ENCODE results near the gene CATSPERD.
"Not testable (repeated sequence)": the region's sequence is repeated elsewhere in the genome, so short reads cannot be mapped to it uniquely, and the experiment has no call there.

CATSPERD gene

DNA sequence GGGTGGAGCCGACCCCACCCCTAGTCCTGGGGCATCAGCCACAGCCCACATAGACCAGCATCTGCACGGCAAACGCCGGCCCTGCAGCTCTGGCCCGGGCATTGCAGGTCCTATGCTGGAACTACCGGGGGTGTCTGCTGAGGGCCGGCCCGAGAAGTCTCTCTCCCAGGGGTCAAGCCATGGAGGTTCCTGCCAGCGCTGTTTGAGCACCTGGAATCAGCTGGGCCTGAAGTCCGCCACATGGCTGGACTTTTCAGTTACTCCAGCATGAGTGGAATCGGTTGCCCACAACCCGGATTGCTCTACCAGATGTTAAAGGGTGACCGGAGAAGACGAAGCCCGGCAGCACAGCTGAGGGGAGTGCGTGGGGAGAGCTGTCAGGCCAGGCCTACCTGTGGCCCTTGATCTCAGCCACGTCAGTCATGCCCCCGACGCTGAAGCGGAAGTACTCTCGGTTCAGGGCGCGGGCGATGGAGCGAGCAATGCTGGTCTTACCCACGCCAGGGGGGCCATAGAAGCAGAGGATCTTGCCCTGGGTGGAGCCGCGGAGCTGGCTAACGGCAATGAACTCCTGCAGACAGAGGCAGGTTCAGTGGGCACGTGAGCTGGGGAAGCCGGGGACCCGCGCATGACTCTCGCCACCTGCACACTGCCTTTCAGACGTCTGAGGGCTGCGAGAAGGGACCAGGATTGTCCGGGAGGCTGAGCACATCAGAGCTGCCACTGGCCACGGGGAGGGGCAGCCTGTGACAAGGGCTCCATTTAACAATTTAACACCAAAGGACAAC is 21.6 kb upstream of the CATSPERD start:
- DNase-seq (ENCODE audit: low read depth): no peak

DNA sequence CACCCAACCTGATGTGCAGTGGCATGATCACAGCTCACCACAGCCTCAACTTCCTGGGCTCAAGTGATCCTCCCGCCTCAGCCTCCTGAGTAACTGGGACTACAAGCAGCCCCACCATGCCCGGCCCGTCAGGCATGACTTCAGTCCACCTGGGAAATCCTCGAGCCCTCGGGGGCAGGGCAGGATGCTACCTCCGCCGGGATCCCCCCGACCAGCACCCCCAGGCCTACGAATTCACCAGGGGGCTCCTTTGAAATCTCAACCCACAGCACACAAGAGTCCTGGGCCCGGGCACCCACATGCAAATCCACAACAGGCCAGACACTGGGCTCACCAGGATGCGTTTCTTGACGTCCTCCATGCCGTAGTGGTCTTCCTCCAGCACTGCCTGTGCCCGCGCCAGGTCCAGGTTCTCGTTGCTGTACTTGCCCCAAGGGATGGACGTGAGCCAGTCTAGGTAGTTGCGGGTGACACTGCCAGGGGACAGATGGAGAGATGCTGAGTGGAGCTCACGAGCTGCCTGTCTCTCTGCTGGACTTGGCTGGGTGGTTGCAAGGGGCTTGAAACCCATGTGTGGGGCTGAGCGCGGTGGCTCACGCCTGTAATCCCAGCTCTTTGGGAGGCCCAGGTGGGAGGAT is 19.9 kb upstream of the CATSPERD start:
- no peak for DNase-seq (ENCODE audit: low read depth)

DNA sequence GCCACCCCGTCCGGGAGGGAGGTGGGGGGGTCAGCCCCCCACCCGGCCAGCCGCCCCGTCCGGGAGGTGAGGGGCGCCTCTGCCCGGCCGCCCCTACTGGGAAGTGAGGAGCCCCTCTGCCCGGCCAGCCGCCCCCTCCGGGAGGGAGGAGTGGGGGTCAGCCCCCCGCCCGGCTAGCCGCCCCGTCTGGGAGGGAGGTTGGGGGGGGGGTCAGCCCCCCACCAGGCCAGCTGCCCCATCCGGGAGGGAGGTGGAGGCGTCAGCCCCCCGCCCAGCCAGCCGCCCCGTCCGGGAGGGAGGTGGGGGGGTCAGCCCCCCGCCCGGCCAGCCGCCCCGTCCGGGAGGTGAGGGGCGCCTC is 18.4 kb upstream of the CATSPERD start:
- DNase-seq (ENCODE audit: low read depth): not testable (repeated sequence)

DNA sequence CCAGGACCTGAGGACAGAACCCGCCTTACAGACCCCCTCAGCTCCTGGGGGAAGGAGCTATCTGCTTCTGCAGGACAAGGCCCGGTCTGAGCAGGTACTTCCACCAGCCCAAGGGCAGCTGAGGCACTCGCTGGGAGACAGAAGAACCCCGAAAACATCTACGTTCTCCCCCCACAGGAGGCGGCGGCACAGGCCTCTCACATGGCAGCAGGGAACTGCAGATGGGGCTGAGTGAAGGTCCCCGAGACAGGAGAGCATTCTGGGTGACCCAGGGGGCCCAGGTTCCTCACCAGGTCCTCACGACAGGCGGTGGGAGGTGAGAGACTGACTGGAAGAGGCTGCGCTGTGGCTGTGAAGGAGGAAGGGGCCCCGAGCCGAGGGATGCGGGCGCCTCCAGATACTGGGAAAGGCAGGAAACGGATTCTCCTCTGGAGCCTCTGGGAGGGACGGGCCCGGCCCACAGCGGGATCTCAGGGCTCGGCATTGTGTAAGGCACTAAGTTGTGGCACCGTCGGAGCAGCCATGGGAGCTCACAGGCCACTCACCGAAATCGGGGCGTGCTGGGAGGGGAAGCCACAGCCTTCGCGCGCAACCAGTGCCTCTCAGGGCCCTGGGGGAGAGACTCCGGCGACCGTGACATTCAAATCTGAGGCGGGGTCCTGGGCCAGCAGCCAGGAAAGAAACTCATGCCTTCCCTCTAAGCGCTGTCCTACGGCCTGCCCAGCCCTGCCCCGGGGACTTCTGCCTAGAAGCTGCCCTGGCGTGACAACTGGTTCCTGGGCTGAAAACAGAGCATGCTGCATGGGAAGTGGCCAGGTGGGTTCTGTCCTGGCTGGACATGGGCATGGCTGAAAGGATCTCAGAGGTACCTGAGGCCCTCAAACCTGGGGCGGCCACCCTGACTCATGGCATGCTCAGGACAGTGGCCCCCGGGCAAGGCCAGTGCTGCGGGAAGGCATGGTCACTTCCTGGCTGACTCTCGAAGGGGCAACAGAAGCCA is 16.3 kb upstream of the CATSPERD start:
- no peak for DNase-seq (ENCODE audit: low read depth)

DNA sequence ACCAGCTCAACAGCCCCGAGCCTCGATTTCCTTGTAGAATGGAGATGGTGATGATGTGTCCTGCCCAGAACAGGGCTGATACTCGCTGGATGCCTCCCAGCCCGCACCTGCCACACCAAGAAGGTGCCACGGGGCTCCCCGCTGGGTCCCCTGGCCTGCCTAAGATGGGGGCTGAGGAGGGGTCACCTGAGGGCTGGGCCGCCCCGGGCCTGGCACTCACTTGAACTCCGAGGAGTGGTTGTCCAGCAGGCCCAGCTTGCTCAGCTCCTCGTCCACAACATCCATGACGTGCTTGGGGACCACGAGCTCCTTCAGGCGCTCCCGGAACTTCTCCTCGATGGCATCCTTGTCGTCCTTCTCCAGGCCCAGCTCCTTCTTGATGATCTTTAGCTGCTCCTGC is 14.9 kb upstream of the CATSPERD start:
- no peak for DNase-seq (ENCODE audit: low read depth)

DNA sequence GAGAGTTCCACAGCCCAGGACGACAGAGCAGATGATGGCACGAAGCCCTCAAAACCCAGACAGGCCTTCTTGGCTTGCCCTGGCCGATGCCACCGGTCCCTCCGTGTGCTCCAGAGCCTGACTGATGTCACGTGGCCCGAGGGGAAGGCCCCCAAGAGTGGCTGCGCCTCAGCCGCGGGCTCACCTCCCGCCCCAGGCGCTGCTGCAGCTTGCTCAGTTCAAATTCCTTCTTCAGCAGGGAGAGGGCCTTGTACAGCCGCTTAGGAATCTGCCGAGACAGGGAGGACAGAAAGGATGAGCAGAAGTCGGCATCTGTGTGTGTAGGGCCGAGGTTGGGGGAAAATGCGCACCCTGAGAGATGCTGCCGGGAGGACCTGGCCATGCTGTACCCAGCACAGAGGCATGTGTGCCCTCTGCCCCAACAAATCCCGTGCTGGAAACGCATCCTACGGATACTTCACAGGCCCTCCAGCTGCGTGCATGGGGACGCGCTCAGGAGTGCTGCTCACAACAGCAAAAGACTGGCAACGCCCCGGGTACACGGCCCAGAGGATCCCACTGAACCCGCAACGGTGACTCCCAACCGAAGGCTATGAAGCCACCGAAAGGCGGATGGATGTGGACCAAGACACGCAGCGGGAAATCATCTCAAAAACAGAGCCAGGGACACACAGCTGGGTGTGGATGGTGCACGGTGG is 13.4 kb upstream of the CATSPERD start:
- no peak for DNase-seq (ENCODE audit: low read depth)

DNA sequence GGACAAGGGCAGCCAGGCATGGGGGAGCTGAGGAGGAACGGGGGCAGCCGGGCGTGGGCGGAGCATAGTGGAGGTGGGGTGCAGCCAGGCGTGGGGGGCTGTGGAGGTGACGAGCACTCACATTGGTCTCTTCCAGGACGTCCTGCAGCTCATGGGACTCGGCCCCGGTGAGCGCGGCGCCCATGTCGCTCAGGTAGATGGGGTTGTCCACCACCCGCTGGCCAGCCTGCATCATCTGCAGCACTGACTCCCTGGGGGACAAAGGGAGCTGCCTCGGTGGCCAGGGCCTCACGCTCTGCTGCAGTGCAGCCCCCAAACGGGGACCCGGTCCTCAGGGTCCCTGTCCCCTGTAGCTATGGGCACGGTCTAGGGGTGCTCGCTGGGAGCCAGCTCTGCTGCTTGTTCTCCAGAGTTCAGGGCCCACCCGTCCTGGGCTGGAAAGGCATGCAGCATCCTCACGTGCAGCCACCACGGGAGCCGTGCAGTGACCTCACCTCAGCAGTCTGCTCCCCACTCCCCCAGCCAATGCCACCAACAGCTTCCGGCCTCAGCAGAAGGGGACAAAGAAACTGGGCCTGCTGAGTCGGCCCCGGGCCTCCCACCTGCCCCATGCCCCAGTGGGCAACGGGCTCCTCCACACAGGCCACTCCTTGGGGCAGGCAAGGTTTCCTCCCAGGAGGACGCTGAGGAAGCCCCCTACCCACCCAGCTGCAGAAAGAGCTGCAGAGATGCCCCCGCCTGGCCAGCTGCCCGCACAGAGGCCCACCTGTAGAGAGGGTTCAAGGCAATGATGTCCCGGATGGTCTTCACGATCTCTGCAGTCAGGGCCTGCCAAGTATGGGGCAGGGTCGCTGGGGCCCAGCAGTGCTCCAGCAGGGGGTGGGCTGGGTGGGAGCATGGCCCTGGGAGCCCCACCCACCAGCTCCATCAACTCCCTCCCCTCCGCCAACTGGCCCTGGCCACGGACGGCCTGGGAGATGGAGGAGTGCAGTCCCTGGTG is 12.6 kb upstream of the CATSPERD start:
- DNase-seq (ENCODE audit: low read depth): no peak

DNA sequence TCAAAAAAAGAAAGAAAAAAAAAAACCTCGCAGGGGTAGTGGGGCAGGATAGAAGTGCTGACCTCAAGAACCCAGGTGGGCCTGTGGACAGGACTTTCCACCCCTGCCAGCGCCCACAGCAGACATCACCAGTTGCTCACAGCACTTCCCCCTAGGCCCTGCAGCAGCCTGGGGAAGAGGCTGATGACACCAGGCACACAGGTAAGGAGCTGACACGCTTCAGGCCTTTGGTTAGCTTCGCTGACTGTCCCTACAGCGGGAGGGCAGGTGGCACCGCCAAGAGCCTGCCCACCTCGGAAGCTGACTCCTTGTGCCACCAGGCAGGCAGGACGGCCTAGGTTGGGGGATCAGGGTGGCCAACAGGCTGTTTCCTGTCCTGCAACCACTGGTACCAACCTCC is 9.4 kb upstream of the CATSPERD start:
- DNase-seq (ENCODE audit: low read depth): no peak

DNA sequence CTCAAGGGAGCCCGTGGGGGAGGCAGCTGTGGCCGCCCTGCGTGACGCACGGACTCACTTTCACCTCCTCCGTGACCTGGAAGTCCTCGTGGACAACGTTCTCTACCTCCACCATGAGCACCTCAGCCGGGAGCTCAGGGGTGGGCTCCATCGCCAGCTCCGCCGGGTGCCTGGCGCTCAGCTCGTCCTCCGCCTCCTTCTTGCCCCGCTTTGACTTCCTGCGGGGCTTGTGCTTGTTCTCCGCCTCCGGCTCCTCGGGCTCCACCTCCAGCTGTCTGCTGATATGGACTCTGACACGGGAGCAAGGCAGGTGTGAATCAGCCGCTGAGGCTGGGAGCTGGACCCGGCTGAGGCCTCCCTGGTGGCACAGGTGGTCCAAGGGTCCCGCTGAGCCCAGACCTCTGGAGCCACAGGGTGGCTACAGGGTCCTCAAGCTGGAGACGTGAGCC is 8.7 kb upstream of the CATSPERD start:
- DNase-seq (ENCODE audit: low read depth): no peak

DNA sequence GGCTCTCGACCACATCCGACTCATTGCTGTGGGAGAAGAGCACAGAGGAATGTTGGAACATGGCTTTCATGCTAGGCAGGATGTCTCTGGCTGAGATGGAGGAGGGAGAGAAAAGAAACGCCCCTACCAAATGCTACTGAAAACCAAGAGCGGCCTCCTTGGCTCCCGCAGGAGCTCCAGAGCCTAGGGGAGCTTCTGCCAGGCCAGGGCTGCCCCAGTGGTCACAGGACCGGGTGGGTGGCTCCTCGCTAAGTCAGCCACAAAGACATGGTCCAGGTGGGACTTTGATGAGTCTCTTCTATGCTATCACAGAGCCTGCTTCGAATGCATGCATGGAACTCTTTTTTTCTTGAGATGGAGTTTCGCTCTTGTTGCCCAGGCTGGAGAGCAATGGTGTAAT is 7.2 kb upstream of the CATSPERD start:
- DNase-seq (ENCODE audit: low read depth): no peak

DNA sequence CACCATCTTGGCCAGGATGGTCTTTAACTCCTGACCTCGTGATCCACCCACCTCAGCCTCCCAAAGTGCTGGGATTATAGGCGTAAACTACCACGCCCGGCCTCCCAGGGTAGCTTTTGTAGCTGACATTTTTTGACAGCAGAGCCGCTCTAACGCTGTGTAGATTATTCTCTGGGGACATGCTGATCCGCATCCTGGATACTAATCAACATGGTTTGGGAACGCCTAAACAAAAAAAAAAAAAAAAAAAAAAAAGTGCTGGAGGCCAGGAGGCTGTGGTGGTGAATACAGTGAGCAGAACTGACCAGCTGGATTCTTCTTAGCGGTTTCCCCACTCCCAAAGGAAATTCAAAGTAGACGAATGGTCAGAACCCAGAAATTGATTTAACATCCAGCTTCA is 5.6 kb upstream of the CATSPERD start:
- DNase-seq (ENCODE audit: low read depth): no peak

DNA sequence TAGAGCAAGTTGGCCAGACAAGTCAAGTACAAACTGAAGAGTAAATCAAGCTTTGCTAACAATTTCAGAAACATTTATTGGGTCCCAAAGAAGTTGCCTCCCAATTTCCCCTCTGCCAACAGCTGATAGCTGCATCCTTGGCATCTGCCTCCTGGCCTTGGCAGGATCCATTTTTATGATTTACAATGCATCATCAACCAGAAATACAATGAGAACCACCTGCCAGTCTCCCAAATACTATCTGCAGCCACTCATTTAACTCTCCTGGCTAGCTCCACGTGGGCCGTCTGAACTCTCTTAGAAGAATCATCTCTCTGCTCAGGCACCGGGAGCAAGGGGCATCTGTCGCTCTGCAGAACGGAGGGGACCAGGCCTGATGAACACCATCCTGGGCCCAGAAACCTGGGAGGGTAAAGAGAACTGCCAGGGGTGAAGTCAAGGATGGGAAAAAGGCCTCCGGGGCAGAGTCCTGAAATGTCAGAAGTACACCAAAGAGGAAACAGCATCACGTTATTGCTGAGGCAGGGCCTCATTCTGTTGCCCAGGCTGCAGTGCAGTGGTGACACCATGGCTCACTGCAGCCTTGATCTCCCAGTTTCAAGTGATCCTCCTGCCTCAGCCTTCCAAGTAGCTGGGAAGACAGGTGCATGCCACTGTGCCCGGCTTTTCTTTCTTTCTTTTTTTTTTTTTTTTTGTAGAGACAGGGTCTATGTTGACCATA is 3.1 kb upstream of the CATSPERD start:
- DNase-seq (ENCODE audit: low read depth): no peak

DNA sequence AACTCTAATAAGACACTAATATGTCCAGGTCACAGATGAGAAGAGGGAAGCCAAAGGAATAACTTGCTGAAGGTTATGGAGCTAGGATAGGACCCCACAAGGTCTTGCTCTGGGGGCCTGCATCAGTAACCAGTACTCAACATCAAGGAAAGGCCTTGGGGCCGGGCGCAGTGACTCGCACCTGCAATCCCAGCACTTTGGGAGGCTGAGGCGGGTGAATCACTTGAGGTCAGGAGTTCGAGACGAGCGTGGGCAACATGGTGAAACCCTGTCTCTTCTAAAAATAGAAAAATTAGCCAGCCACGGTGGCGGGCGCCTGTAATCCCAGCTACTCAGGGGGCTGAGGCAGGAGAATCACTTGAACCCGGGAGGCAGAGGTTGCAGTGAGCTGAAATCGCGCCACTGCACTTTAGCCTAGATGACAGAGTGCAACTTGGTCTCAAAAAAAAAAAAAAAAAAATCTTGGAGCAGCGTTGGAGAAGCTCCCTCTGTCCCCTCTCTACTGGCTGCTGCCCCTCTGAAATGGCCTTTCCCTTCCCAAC is 2.3 kb upstream of the CATSPERD start:
- no peak for DNase-seq (ENCODE audit: low read depth)

DNA sequence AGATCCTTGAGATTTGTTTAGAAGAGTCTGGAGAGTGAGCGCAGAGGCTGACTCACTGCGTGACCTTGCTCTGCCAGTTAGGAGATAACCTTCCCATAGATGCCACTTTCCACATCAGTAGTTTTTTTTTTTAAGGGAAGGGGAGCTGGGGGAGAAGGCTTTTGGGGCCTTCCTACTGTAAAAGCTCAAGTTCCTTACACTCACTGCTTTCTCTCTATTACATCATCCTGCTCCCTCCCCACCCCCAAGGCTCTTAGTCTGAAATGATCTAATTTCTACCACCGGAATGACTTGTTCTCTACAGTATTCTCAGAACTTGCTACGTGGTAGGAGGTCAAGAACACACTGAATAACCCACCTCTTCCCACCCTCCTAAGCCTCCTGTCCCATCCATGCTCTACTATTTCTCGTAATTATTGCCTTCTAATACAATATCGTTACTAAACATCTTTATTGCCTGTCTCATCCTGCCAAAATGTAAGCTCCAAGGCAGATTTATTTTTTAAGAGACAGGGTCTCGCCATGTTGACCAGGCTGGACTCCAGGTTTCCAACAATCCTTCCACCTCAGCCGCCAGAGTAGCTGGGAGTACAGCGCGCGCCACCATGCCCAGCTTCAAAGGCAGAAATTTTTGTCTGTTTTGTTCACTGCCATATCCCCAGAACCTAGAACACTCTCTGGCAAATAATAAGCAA is 1.7 kb upstream of the CATSPERD start:
- no peak for DNase-seq (ENCODE audit: low read depth)

DNA sequence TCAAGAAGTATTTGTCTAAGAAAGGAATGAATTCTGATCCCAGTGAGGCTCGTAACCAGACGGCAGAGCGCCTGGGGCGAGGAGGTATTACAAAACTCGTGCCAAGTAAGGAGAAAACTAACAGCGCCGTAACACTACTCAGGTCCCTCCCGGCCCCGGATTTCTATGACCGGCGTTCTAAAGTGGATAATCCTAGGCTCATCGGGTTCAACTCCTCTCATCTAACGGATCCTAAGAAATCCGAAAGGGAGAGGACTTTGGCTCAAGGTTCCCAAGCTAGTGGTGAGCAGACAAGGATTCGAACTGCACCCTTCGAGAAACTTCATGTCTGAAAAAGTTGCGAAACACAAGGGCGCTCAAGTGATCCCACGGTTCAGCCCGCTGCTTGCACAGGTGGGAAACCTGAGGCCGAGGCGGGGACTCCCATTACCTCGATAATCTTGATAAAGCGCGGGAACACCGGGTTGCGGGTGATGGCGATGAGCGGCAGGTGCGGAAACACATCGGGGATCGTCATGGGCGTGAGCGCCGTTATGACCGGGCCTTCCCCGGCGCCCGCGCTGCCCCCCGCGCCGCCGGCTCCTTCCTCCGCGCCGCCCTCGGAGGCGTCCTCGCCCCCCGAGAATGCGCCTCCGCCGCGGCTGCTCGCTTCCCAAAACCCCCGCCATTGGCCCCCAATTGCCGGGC is 1.0 kb upstream of the CATSPERD start:
- DNase-seq (ENCODE audit: low read depth): no peak

DNA sequence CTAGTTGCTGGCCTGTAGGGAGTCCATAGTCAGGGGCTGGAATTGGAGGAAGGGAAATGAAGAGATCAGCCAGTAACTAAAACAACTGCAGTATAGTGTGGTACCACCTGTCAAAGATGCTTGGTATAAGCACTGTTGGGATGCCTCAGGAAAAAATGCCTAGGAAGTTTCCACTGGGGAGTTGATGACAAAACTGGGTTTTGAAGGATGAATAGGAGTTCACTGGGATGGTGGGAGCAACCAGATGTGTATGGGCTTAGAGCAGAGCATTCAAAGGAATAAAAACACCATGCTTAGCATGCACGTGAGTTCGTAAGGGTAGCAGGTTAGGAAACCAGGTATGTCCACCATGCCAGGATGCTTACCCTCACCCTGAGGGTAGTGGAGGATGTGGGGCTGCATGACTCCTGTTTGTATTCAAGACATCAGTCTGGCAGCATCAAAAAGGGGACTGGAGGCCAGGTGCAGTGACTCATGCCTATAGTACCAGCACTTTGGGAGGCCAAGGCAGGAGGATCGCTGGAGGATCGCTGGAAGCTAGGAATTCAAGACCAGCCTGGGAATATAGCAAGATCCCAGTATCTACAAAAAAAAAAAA is 7.1 kb downstream of the CATSPERD start:
- no peak for DNase-seq (ENCODE audit: low read depth)

DNA sequence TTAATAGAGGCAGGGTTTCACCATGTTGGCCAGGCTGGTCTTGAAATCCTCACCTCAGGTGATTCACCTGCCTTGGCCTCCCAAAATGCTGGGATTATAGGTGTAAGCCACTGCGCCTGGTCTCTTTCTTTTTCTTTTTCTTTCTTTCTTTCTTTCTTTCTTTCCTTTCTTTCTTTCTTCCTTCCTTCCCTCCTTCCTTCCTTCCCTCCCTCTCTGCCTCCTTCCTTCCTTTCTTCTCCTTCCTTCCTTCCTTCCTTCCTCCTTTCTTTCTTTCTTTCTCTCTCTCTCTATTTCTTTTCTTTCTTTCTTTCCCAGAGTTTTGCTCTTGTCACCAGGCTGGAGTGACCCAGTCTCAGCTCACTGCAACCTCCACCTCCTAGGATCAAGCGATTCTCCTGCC is 12.7 kb downstream of the CATSPERD start:
- not testable (repeated sequence) for DNase-seq (ENCODE audit: low read depth)

DNA sequence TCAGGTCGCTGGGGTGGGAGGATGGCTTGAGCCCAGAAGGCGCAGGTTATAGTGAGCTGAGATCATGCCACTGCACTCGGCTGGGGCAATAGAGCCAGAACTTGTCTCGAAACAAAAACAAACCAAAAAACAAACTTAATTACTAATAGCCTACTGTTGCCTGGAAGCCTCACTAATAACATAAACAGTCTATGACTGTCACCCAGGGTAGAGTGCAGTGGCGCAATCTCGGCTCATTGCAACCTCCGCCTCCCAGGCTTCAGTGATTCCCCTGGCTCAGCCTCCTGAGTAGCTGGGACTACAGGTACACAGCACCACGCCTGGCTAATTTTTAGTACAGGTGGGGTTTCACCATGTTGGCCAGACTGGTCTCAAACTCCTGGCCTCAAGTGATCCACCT is 18.0 kb downstream of the CATSPERD start:
- no peak for DNase-seq (ENCODE audit: low read depth)
